Neural cell (in vitro differentiated cells): ENCODE results near the gene HSBP1L1. TPM values are rescaled to one million over a fixed set of nuclear protein-coding genes. Genes with fewer than 3 reads are reported as not detected.

Experiments used
- H2AFZ ChIP-seq: fragments of 200-600, 300-800 bp; sonication (generic), shearing (Covaris generic); 2 replicates; pipeline ENCODE4 v1.6.0; 2014; ENCODE audit warnings: low read depth, mild to moderate bottlenecking, antibody characterized with exemption, low read length, moderate library complexity
- H3F3A ChIP-seq: fragments of 200-600 bp; shearing (Covaris generic); 2 replicates; pipeline ENCODE4 v1.6.1; 2016; ENCODE audit warnings: mild to moderate bottlenecking, moderate library complexity, mixed read lengths, antibody characterized with exemption, low read length; ENCODE audit not compliant: insufficient read depth, poor library complexity, severe bottlenecking
- H3K27ac ChIP-seq: fragments of 200-600, 300-800 bp; sonication (generic), shearing (Covaris generic); 2 replicates; pipeline ENCODE4 v1.5.1; 2014; ENCODE audit warnings: mild to moderate bottlenecking, low read length, moderate library complexity
- H3K27me3 ChIP-seq: fragments of 300-800, 200-600 bp; sonication (generic), shearing (Covaris generic); 2 replicates; pipeline ENCODE4 v1.6.0; 2014; ENCODE audit warnings: mild to moderate bottlenecking, low read depth, low read length, moderate library complexity; ENCODE audit not compliant: insufficient read depth
- H3K36me3 ChIP-seq: fragments of 300-800, 200-600 bp; sonication (generic), shearing (Covaris generic); 2 replicates; pipeline ENCODE4 v1.5.1; 2014; ENCODE audit warnings: mild to moderate bottlenecking, antibody characterized with exemption, low read length, moderate library complexity; ENCODE audit not compliant: insufficient read depth
- H3K4me2 ChIP-seq: fragments of 300-800, 200-600 bp; sonication (generic), shearing (Covaris generic); 2 replicates; pipeline ENCODE4 v1.6.0; 2014; ENCODE audit warnings: mild to moderate bottlenecking, low read length
- H3K4me3 ChIP-seq: fragments of 300-800, 200-600 bp; sonication (generic), shearing (Covaris generic); 2 replicates; pipeline ENCODE4 v1.5.1; 2014; ENCODE audit warnings: mild to moderate bottlenecking, low read length, moderate library complexity
- H3K79me2 ChIP-seq: fragments of 200-600 bp; shearing (Covaris generic); replicated peaks from 2 replicates; pipeline ENCODE4 v1.6.0; 2014; ENCODE audit warnings: mild to moderate bottlenecking, low read length, moderate library complexity; ENCODE audit not compliant: insufficient read depth
- H3K9ac ChIP-seq: fragments of 300-800, 200-600 bp; sonication (generic), shearing (Covaris generic); 2 replicates; pipeline ENCODE4 v1.6.1; 2016; ENCODE audit warnings: mild to moderate bottlenecking, low read length, mixed read lengths
- H3K9me2 ChIP-seq: fragments of 200-600 bp; shearing (Covaris generic); 2 replicates; pipeline ENCODE4 v1.6.1; 2016; ENCODE audit warnings: mild to moderate bottlenecking, low read length, mixed read lengths; ENCODE audit not compliant: insufficient read depth
- H3K9me3 ChIP-seq: fragments of 200-600, 300-800 bp; sonication (generic), shearing (Covaris generic); 2 replicates; pipeline ENCODE4 v1.6.1; 2016; ENCODE audit warnings: mild to moderate bottlenecking, mixed run types, low read length, moderate library complexity, mixed read lengths
- H4K20me1 ChIP-seq: fragments of 200-600 bp; shearing (Covaris generic); 2 replicates; pipeline ENCODE4 v1.6.1; 2016; ENCODE audit warnings: mild to moderate bottlenecking, mixed run types; ENCODE audit not compliant: insufficient read depth
- EP300 ChIP-seq: fragments of 450-650 bp; conservative IDR thresholded peaks from 2 replicates; pipeline ENCODE4 v1.6.1; 2014; ENCODE audit warnings: antibody characterized with exemption, mild to moderate bottlenecking, moderate library complexity; ENCODE audit not compliant: poor library complexity, severe bottlenecking
- EZH2 ChIP-seq: fragments of 200-600, 300-800 bp; shearing (Covaris generic), sonication (generic); IDR thresholded peaks from 2 replicates; pipeline ENCODE4 v1.6.1; 2014; ENCODE audit warnings: antibody characterized with exemption, low read length, borderline replicate concordance, mild to moderate bottlenecking; ENCODE audit not compliant: insufficient read depth, poor library complexity, severe bottlenecking
- MXI1 ChIP-seq: fragments of 450-650 bp; conservative IDR thresholded peaks from 2 replicates; pipeline ENCODE4 v1.6.1; 2014; ENCODE audit warnings: antibody characterized with exemption, mild to moderate bottlenecking; ENCODE audit not compliant: poor library complexity, severe bottlenecking
- POLR2AphosphoS5 ChIP-seq: IDR thresholded peaks from 2 replicates; pipeline ENCODE4 v1.6.1; 2012
- RAD21 ChIP-seq: fragments of 450-650 bp; conservative IDR thresholded peaks from 2 replicates; pipeline ENCODE4 v1.6.1; 2014; ENCODE audit warnings: antibody characterized with exemption, mild to moderate bottlenecking, moderate library complexity
- SMC3 ChIP-seq: fragments of 450-650 bp; conservative IDR thresholded peaks from 2 replicates; pipeline ENCODE4 v1.6.1; 2014; ENCODE audit warnings: antibody characterized with exemption, mild to moderate bottlenecking, moderate library complexity; ENCODE audit not compliant: poor library complexity
- TAF1 ChIP-seq: IDR thresholded peaks from 2 replicates; pipeline ENCODE4 v1.6.1; 2012; ENCODE audit warnings: low read depth
- polyA plus RNA-seq: library from polyadenylated mRNA; depleted of rRNA; stranded (reverse); fragments of >200 nt; gene quantifications from 2 replicates; pipeline ENCODE4 v1.2.3, GENCODE V29; 2014
- TF ChIP-seq, protein P1 (sequence below): fragments of 450-650 bp; IDR thresholded peaks from 2 replicates; pipeline ENCODE4 v1.5.1; 2014; ENCODE audit warnings: antibody characterized with exemption, mild to moderate bottlenecking, moderate library complexity; ENCODE audit not compliant: poor library complexity, severe bottlenecking
- TF ChIP-seq, protein P2 (sequence below): IDR thresholded peaks from 2 replicates; pipeline ENCODE4 v1.6.1; 2012; ENCODE audit warnings: borderline replicate concordance

Gene HSBP1L1
- polyA plus RNA-seq, 1 donor from 2014 or later: 0.84 TPM

DNA sequence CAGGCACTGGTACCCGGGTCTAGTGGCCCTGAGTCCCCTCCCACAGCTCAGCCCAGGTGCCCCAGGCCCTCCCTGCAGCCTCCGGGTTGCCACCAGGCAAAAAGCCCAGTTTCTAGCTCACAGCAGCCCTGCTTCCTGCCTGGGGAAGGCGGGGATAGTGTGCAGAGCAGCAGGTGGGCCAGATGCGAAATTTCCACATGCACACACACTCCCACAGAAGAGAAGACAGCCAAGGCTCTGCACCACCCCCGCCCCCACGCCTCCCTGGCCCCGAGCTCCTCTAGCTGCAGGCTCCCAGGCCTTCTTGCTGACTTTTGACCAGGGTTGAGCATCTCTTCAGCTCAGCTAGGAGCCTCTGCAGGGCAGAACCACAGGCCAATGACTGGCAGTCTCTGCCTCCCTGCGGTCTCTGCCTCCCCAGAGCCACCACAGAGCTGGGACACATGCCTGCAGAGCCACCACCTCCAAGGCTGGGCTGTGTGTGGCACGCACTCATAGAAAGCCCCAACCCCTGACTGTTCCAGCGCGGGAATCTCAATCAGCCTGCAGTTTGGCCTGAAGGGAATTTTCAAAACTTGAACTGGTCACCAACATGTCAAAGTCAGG lies 20.2 kb upstream of the HSBP1L1 start:
- Histone ChIP-seq H3K4me3 (no peak overlapping the region), H3K27ac (no peak overlapping the region), H3F3A (no peaks in the 10 kb centered on the region), H3K9me2 (no peaks in the 10 kb centered on the region), H3K36me3 (peaks cover 6% of the 10 kb centered on the region), H2AFZ (no peak overlapping the region), H3K4me2 (no peak overlapping the region), H4K20me1 (no peaks in the 10 kb centered on the region), H3K27me3 (no peaks in the 10 kb centered on the region), H3K9me3 (no peaks in the 10 kb centered on the region), H3K9ac (no peak overlapping the region), H3K79me2 (peaks cover 28% of the 10 kb centered on the region)
- TF ChIP-seq RAD21: no peak
- no peak for TF ChIP-seq POLR2AphosphoS5
- TF ChIP-seq, protein P1, sequence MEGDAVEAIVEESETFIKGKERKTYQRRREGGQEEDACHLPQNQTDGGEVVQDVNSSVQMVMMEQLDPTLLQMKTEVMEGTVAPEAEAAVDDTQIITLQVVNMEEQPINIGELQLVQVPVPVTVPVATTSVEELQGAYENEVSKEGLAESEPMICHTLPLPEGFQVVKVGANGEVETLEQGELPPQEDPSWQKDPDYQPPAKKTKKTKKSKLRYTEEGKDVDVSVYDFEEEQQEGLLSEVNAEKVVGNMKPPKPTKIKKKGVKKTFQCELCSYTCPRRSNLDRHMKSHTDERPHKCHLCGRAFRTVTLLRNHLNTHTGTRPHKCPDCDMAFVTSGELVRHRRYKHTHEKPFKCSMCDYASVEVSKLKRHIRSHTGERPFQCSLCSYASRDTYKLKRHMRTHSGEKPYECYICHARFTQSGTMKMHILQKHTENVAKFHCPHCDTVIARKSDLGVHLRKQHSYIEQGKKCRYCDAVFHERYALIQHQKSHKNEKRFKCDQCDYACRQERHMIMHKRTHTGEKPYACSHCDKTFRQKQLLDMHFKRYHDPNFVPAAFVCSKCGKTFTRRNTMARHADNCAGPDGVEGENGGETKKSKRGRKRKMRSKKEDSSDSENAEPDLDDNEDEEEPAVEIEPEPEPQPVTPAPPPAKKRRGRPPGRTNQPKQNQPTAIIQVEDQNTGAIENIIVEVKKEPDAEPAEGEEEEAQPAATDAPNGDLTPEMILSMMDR: no peak
- no peak for TF ChIP-seq EP300
- no peak for TF ChIP-seq SMC3
- TF ChIP-seq, protein P2, sequence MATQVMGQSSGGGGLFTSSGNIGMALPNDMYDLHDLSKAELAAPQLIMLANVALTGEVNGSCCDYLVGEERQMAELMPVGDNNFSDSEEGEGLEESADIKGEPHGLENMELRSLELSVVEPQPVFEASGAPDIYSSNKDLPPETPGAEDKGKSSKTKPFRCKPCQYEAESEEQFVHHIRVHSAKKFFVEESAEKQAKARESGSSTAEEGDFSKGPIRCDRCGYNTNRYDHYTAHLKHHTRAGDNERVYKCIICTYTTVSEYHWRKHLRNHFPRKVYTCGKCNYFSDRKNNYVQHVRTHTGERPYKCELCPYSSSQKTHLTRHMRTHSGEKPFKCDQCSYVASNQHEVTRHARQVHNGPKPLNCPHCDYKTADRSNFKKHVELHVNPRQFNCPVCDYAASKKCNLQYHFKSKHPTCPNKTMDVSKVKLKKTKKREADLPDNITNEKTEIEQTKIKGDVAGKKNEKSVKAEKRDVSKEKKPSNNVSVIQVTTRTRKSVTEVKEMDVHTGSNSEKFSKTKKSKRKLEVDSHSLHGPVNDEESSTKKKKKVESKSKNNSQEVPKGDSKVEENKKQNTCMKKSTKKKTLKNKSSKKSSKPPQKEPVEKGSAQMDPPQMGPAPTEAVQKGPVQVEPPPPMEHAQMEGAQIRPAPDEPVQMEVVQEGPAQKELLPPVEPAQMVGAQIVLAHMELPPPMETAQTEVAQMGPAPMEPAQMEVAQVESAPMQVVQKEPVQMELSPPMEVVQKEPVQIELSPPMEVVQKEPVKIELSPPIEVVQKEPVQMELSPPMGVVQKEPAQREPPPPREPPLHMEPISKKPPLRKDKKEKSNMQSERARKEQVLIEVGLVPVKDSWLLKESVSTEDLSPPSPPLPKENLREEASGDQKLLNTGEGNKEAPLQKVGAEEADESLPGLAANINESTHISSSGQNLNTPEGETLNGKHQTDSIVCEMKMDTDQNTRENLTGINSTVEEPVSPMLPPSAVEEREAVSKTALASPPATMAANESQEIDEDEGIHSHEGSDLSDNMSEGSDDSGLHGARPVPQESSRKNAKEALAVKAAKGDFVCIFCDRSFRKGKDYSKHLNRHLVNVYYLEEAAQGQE: no peak
- no peak for TF ChIP-seq TAF1
- no peak for TF ChIP-seq EZH2
- TF ChIP-seq MXI1: no peak

DNA sequence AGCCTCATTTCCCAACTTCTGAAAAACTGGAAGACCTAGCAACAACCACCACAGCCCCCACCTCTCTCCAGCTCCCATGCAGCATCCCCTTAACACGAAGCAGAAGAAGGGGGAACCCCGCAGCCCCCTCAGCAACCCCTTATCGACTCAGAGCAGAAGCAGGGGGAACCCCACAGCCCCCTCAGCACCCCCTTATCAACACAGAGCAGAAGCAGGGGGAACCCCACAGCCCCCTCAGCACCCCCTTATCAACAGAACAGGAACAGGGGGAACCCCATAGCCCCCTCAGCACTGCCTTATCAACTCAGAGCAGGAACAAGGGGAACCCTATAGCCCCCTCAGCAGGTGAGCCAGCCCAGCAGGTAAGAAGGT lies 19.7 kb upstream of the HSBP1L1 start:
- no peak overlapping the region for H3K27ac ChIP-seq
- H3F3A ChIP-seq: no peaks in the 10 kb centered on the region
- H3K9me3 ChIP-seq: no peaks in the 10 kb centered on the region
- H3K9ac ChIP-seq: no peak overlapping the region
- peaks cover 6% of the 10 kb centered on the region for H3K36me3 ChIP-seq
- TF ChIP-seq RAD21: no peak
- no peak for TF ChIP-seq EP300
- no peak for TF ChIP-seq POLR2AphosphoS5
- no peak for TF ChIP-seq TAF1
- TF ChIP-seq EZH2: no peak
- TF ChIP-seq, protein P2: no peak
- no peak for TF ChIP-seq SMC3
- TF ChIP-seq MXI1: no peak
- TF ChIP-seq, protein P1: no peak
- peaks cover 30% of the 10 kb centered on the region for H3K79me2 ChIP-seq
- no peak overlapping the region for H3K4me3 ChIP-seq
- H2AFZ ChIP-seq: no peak overlapping the region
- H3K4me2 ChIP-seq: no peak overlapping the region
- no peaks in the 10 kb centered on the region for H3K9me2 ChIP-seq
- H3K27me3 ChIP-seq: no peaks in the 10 kb centered on the region
- no peaks in the 10 kb centered on the region for H4K20me1 ChIP-seq
